Smooth muscle cell (in vitro differentiated cells): ENCODE measurements around the gene TNFRSF25. TPM values are rescaled to one million over a fixed set of nuclear protein-coding genes. Genes with fewer than 3 reads are reported as not detected.

Experiments
- DNase-seq: peaks from one replicate; lab custom pipeline; 2025; ENCODE audit not compliant: unreplicated experiment; lab: John Stamatoyannopoulos, UW
- H2AFZ ChIP-seq: fragments of 200-600 bp; sonication (generic); 2 replicates; pipeline ENCODE4 v1.6.0; 2016; ENCODE audit warnings: antibody characterized with exemption, low read depth, mild to moderate bottlenecking
- H3F3A ChIP-seq: fragments of 200-600 bp; sonication (generic); 2 replicates; pipeline ENCODE4 v1.6.0; 2017; ENCODE audit warnings: antibody characterized with exemption, low read depth
- H3K27ac ChIP-seq: fragments of 200-600 bp; sonication (generic); 2 replicates; pipeline ENCODE4 v1.5.1; 2016; ENCODE audit warnings: low read depth, mild to moderate bottlenecking
- H3K27me3 ChIP-seq: fragments of 200-600 bp; sonication (generic); 2 replicates; pipeline ENCODE4 v1.6.1; 2016; ENCODE audit warnings: low read depth, mild to moderate bottlenecking
- H3K36me3 ChIP-seq: fragments of 200-600 bp; sonication (generic); 2 replicates; pipeline ENCODE4 v1.5.1; 2016; ENCODE audit warnings: low read depth
- H3K4me1 ChIP-seq: fragments of 200-600 bp; sonication (generic); 2 replicates; pipeline ENCODE4 v1.5.1; 2016; ENCODE audit warnings: low read depth
- H3K4me2 ChIP-seq: fragments of 200-600 bp; sonication (generic); 2 replicates; pipeline ENCODE4 v1.6.0; 2016; ENCODE audit warnings: mild to moderate bottlenecking
- H3K4me3 ChIP-seq: fragments of 200-600 bp; sonication (generic); 2 replicates; pipeline ENCODE4 v1.5.1; 2016; ENCODE audit warnings: mild to moderate bottlenecking
- H3K79me2 ChIP-seq: fragments of 200-600 bp; sonication (generic); 2 replicates; pipeline ENCODE4 v1.6.0; 2016; ENCODE audit warnings: low read depth, mild to moderate bottlenecking
- H3K9ac ChIP-seq: fragments of 200-600 bp; sonication (generic); 2 replicates; pipeline ENCODE4 v1.6.0; 2016; ENCODE audit warnings: low read depth
- H3K9me3 ChIP-seq: fragments of 200-600 bp; sonication (generic); replicated peaks from 2 replicates; pipeline ENCODE4 v1.5.1; 2016; ENCODE audit warnings: low read depth
- H4K20me1 ChIP-seq: fragments of 200-600 bp; sonication (generic); 2 replicates; pipeline ENCODE4 v1.6.0; 2016; ENCODE audit warnings: low read depth
- CTCF ChIP-seq: fragments of 200-600 bp; sonication (generic); IDR thresholded peaks from 2 replicates; pipeline ENCODE4 v1.5.1; 2017; ENCODE audit warnings: borderline replicate concordance, mild to moderate bottlenecking, antibody characterized with exemption; ENCODE audit not compliant: insufficient read depth, poor library complexity, severe bottlenecking
- WGBS: methylation state at CpG from one replicate; pipeline ENCODE4 v1.1.7; 2016; ENCODE audit warnings: low lambda C conversion rate; 5-methylcytosine and 5-hydroxymethylcytosine counted together
- polyA plus RNA-seq: library from polyadenylated mRNA; unstranded; fragments of >200 nt; fragmentation: Nextera tagmentation; extraction: Ambion mirVana; gene quantifications from 2 replicates; pipeline ENCODE4 v1.2.1, GENCODE V29; 2016
- total RNA-seq: library from RNA; depleted of rRNA; stranded (reverse); fragments of >200 nt; gene quantifications from 2 replicates; pipeline ENCODE4 v1.2.3, GENCODE V29; 2014

The TNFRSF25 gene
- total and polyA plus RNA-seq, 2 experiments from 2014 or later: 10.1 to 19.8 TPM

GRCh38 chr1:6497867-6498575 is 32.0 kb upstream of the TNFRSF25 start:
- Histone ChIP-seq H3K27ac (no peak overlapping the region), H3K79me2 (no peaks in the 10 kb centered on the region), H2AFZ (peak overlapping the region; percentile 71), H3K4me1 (peaks cover 17% of the 10 kb centered on the region), H3K9me3 (no peaks in the 10 kb centered on the region), H4K20me1 (no peaks in the 10 kb centered on the region), H3K4me2 (peak overlapping the region; percentile 92), H3K27me3 (no peaks in the 10 kb centered on the region), H3K9ac (no peak overlapping the region), H3K4me3 (peak overlapping the region; percentile 72), H3K36me3 (no peaks in the 10 kb centered on the region), H3F3A (no peaks in the 10 kb centered on the region)
- DNase-seq: no peak
- WGBS: 59% methylated on average over 20 of the region's 20 CpGs
- TF ChIP-seq CTCF: no peak

GRCh38 chr1:6497215-6497866 is 31.4 kb upstream of the TNFRSF25 start:
- H3K4me3 ChIP-seq: peak overlapping the region; percentile 72

GRCh38 chr1:6496890-6497214 is 30.9 kb upstream of the TNFRSF25 start:
- no peak for TF ChIP-seq CTCF
- Histone ChIP-seq H3K4me2 (peak overlapping the region; percentile 92), H3K79me2 (no peaks in the 10 kb centered on the region), H3K36me3 (no peaks in the 10 kb centered on the region), H3K27ac (no peak overlapping the region), H3K9ac (peak overlapping the region; percentile 58), H3F3A (peaks cover 4% of the 10 kb centered on the region), H3K9me3 (no peaks in the 10 kb centered on the region), H2AFZ (peak overlapping the region; percentile 46), H3K27me3 (no peaks in the 10 kb centered on the region), H3K4me3 (peak overlapping the region; percentile 72), H3K4me1 (peaks cover 17% of the 10 kb centered on the region), H4K20me1 (no peaks in the 10 kb centered on the region)
- 7% methylated on average over 8 of the region's 21 CpGs for WGBS
- DNase-seq: no peak

More at GRCh38 chr1:6497215-6497866, 31.4 kb upstream of the TNFRSF25 start:
- peak overlapping the region; percentile 58 for H3K9ac ChIP-seq
- peaks cover 2% of the 10 kb centered on the region for H3F3A ChIP-seq
- H3K4me2 ChIP-seq: peak overlapping the region; percentile 92
- no peaks in the 10 kb centered on the region for H3K27me3 ChIP-seq
- under 1% methylated on average over 20 of the region's 74 CpGs for WGBS
- H3K4me1 ChIP-seq: peaks cover 17% of the 10 kb centered on the region
- peak; percentile 65 for DNase-seq
- no peak for TF ChIP-seq CTCF
- H4K20me1 ChIP-seq: no peaks in the 10 kb centered on the region
- no peaks in the 10 kb centered on the region for H3K9me3 ChIP-seq
- H2AFZ ChIP-seq: peak overlapping the region; percentile 71
- H3K79me2 ChIP-seq: no peaks in the 10 kb centered on the region
- H3K27ac ChIP-seq: no peak overlapping the region
- no peaks in the 10 kb centered on the region for H3K36me3 ChIP-seq
